NCI-H128 (cell line): ENCODE measurements around the gene REEP6.

Experiments
- DNase-seq: peaks from one replicate; lab custom pipeline; 2025; ENCODE audit not compliant: unreplicated experiment; lab: John Stamatoyannopoulos, UW

REEP6 gene

GRCh38 chr19:1540365-1540925 is 49.5 kb downstream of the REEP6 start:
- DNase-seq: no peak
